T47D (cell line): Measurements from ENCODE around the gene RIMS4.

Source experiments
- DNase-seq, 2 experiments: peaks; one replicate each; pipeline versions ENCODE4 v3.0.0 to v3.0.0-alpha.2; 2011 to 2012; ENCODE audit warnings: low read depth in 1 of 2, low spot score in 1 of 2
- JUND ChIP-seq: IDR thresholded peaks from 2 replicates; pipeline ENCODE4 v1.6.1; 2012; ENCODE audit warnings: low read depth
- in situ Hi-C: cut with HindIII; loops from 2 replicates; pipeline ENCODE4 v1.10.0; 2016; ENCODE audit warnings: low sequenced_read_pairs, low pct_unique_long_range_greater_than_20kb

RIMS4 gene

GRCh38 chr20:44810391-44811149 lies at the start of gene RIMS4:
TSS of gene RIMS4 (minus strand) at chr20:44810546. CDS start at chr20:44810271, 275 bp downstream.
- peak; percentile 45 to 86 for DNase-seq
- in situ Hi-C loops: no loop called here

GRCh38 chr20:44858606-44859360 lies 48.4 kb upstream of the RIMS4 start:
- in situ Hi-C loops: no loop called here
- TF ChIP-seq JUND: no peak
- no peak for DNase-seq

More at GRCh38 chr20:44810391-44811149, at the start of gene RIMS4:
- TF ChIP-seq JUND: no peak

GRCh38 chr20:44856856-44857448 lies 46.6 kb upstream of the RIMS4 start:
- DNase-seq: peak in 1 of 2 experiments; percentile 44
- no peak for TF ChIP-seq JUND
- in situ Hi-C loops: no loop called here

- no peak for TF ChIP-seq JUND
- no peak for DNase-seq
- in situ Hi-C loops: no loop called here
Measured at GRCh38 chr20:44856442-44856841, 46.1 kb upstream of the RIMS4 start.

- in situ Hi-C loops: no loop called here
- no peak for DNase-seq
- no peak for TF ChIP-seq JUND
Measured at GRCh38 chr20:44851545-44851944, 41.2 kb upstream of the RIMS4 start.

- no peak for TF ChIP-seq JUND
- in situ Hi-C loops: no loop called here
- DNase-seq: no peak
Measured at GRCh38 chr20:44850837-44851236, 40.5 kb upstream of the RIMS4 start.

GRCh38 chr20:44850272-44850671 lies 39.9 kb upstream of the RIMS4 start:
- no peak for TF ChIP-seq JUND
- in situ Hi-C loops: no loop called here
- DNase-seq: no peak

GRCh38 chr20:44849703-44850102 lies 39.4 kb upstream of the RIMS4 start:
- TF ChIP-seq JUND: no peak
- in situ Hi-C loops: no loop called here
- DNase-seq: peak; percentile 41 to 71

GRCh38 chr20:44848254-44849015 lies 38.1 kb upstream of the RIMS4 start:
- in situ Hi-C loops: no loop called here
- TF ChIP-seq JUND: no peak
- no peak for DNase-seq

- no peak for TF ChIP-seq JUND
- no peak for DNase-seq
- in situ Hi-C loops: no loop called here
Measured at GRCh38 chr20:44843876-44844275, 33.5 kb upstream of the RIMS4 start.

GRCh38 chr20:44841955-44842354 lies 31.6 kb upstream of the RIMS4 start:
- in situ Hi-C loops: no loop called here
- DNase-seq: no peak
- TF ChIP-seq JUND: no peak

GRCh38 chr20:44840826-44841225 lies 30.5 kb upstream of the RIMS4 start:
- in situ Hi-C loops: no loop called here
- TF ChIP-seq JUND: no peak
- no peak for DNase-seq

GRCh38 chr20:44839481-44839880 lies 29.1 kb upstream of the RIMS4 start:
- DNase-seq: no peak
- in situ Hi-C loops: no loop called here
- no peak for TF ChIP-seq JUND
